NCI-H146 treated with DMSO at 0.1 percent for 48 hours (cell line): ENCODE data around the gene NT5C2.
"Not testable (repeated sequence)": the region's sequence is repeated elsewhere in the genome, so short reads cannot be mapped to it uniquely, and the experiment has no call there.

Experiments
- DNase-seq: peaks from one replicate; lab custom pipeline; 2025; ENCODE audit not compliant: unreplicated experiment; lab: John Stamatoyannopoulos, UW

Gene NT5C2

GRCh38 chr10:103095005-103095404 is 98.1 kb downstream of the NT5C2 start:
- no peak for DNase-seq

GRCh38 chr10:103090911-103091310 is 102.2 kb downstream of the NT5C2 start:
- no peak for DNase-seq

GRCh38 chr10:103089493-103089892 is 103.6 kb downstream of the NT5C2 start:
- no peak for DNase-seq

GRCh38 chr10:103086799-103087198 is 106.3 kb downstream of the NT5C2 start:
- no peak for DNase-seq

- no peak for DNase-seq
Observed at GRCh38 chr10:103086261-103086660, 106.8 kb downstream of the NT5C2 start.

- DNase-seq: no peak
Observed at GRCh38 chr10:103083977-103084320, 109.1 kb downstream of the NT5C2 start.

- DNase-seq: no peak
Observed at GRCh38 chr10:103083266-103083976, 109.7 kb downstream of the NT5C2 start.

- DNase-seq: no peak
Observed at GRCh38 chr10:103082683-103083082, 110.4 kb downstream of the NT5C2 start.

- DNase-seq: no peak
Observed at GRCh38 chr10:103080891-103081581, 112.0 kb downstream of the NT5C2 start.

GRCh38 chr10:103079946-103080345 is 113.1 kb downstream of the NT5C2 start:
- no peak for DNase-seq

GRCh38 chr10:103079100-103079499 is 114.0 kb downstream of the NT5C2 start:
- DNase-seq: no peak

GRCh38 chr10:103078676-103079075 is 114.4 kb downstream of the NT5C2 start:
- DNase-seq: no peak

GRCh38 chr10:103078309-103078615 is 114.8 kb downstream of the NT5C2 start:
- no peak for DNase-seq

- no peak for DNase-seq
Observed at GRCh38 chr10:103077491-103078308, 115.4 kb downstream of the NT5C2 start.

- no peak for DNase-seq
Observed at GRCh38 chr10:103077020-103077419, 116.1 kb downstream of the NT5C2 start.

- DNase-seq: no peak
Observed at GRCh38 chr10:103072891-103073290, 120.2 kb downstream of the NT5C2 start.

GRCh38 chr10:103072276-103072675 is 120.8 kb downstream of the NT5C2 start:
- DNase-seq: no peak

GRCh38 chr10:103069453-103070331 is 123.4 kb downstream of the NT5C2 start:
- peak; percentile 39 for DNase-seq

- no peak for DNase-seq
Observed at GRCh38 chr10:103067956-103068355, 125.1 kb downstream of the NT5C2 start.

- no peak for DNase-seq
Observed at GRCh38 chr10:103067484-103067883, 125.6 kb downstream of the NT5C2 start.

GRCh38 chr10:103067099-103067477 is 126.0 kb downstream of the NT5C2 start:
- not testable (repeated sequence) for DNase-seq
